Measurements from ENCODE around the gene ELOVL6. TPM values are rescaled to one million over a fixed set of nuclear protein-coding genes. Genes with fewer than 3 reads are reported as not detected.

Gene ELOVL6
- total and polyA plus RNA-seq, 7 donors: 1.2 to 43.6 (median 4.7) TPM

DNA sequence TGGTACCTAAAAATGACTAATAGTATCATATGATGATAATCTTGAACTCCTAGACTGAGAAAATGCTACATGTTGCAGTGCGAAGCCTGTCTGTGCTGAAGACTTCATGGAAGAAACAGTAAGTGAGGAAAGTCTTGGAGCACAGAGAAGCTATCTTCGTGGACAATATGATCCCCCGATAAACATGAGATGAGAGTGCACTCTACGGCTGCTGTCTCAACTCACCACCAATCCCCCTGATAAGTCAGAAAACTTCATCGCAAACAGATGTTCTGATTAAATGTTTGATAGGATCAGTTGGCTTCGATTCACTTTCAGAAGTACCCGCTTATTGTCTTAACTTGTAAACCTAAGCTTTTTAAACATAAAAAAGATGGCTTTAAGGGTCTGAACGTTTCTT, 130.2 kb downstream of the ELOVL6 start:
- intact Hi-C loops (cut with DNase I): no loop called here
- TF ChIP-seq POLR2A (IDR thresholded peaks at IDR 0.05): no peak
- TF ChIP-seq, protein P1, sequence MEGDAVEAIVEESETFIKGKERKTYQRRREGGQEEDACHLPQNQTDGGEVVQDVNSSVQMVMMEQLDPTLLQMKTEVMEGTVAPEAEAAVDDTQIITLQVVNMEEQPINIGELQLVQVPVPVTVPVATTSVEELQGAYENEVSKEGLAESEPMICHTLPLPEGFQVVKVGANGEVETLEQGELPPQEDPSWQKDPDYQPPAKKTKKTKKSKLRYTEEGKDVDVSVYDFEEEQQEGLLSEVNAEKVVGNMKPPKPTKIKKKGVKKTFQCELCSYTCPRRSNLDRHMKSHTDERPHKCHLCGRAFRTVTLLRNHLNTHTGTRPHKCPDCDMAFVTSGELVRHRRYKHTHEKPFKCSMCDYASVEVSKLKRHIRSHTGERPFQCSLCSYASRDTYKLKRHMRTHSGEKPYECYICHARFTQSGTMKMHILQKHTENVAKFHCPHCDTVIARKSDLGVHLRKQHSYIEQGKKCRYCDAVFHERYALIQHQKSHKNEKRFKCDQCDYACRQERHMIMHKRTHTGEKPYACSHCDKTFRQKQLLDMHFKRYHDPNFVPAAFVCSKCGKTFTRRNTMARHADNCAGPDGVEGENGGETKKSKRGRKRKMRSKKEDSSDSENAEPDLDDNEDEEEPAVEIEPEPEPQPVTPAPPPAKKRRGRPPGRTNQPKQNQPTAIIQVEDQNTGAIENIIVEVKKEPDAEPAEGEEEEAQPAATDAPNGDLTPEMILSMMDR (IDR thresholded peaks at IDR 0.05): no peak
- no peak for TF ChIP-seq POLR2AphosphoS5 (IDR thresholded peaks at IDR 0.05)
- TF ChIP-seq EP300 (IDR thresholded peaks at IDR 0.05): no peak

DNA sequence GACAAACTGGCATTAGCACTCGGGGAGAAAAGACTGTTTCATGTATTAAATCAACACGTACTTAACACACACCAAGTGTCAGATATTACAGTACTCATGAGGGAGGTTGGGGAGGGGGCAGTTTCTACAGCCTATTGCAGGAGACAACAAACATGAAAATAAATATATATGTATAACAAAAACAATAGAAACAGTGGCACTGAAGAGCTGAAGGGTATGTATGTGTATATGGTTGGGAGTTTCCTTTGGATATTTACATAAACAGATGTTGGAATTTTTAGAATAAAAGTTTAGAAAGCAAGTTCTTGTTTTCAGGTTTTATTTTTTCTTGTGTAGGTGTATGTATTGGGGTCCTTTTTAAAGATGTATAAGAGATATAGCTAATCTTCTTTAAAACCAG, 133.5 kb downstream of the ELOVL6 start:
- H3K4me3 ChIP-seq: no peak overlapping the region
- intact Hi-C loops (cut with DNase I): no loop called here
- H3K27me3 ChIP-seq: no peaks in the 10 kb centered on the region
- H3K9me3 ChIP-seq: no peaks in the 10 kb centered on the region
- WGBS, 2 donors: 88 to 89% methylated on average over 2 of the region's 2 CpGs
- no peaks in the 10 kb centered on the region for H3K4me1 ChIP-seq
- no peaks in the 10 kb centered on the region for H3K36me3 ChIP-seq
- TF ChIP-seq, protein P1 (IDR thresholded peaks at IDR 0.05): no peak
- no peak for TF ChIP-seq POLR2AphosphoS5 (IDR thresholded peaks at IDR 0.05)
- no peak for TF ChIP-seq EP300 (IDR thresholded peaks at IDR 0.05)
- TF ChIP-seq POLR2A (IDR thresholded peaks at IDR 0.05): no peak
- no peak for DNase-seq
- no peak overlapping the region for H3K27ac ChIP-seq

More for the DNA sequence above, 130.2 kb downstream of the ELOVL6 start:
- no peaks in the 10 kb centered on the region for H3K27me3 ChIP-seq
- no peak for DNase-seq
- no peak overlapping the region for H3K27ac ChIP-seq
- 90 to 94% methylated on average over 8 of the region's 8 CpGs for WGBS, 2 donors
- H3K4me3 ChIP-seq: no peak overlapping the region
- no peaks in the 10 kb centered on the region for H3K4me1 ChIP-seq
- no peaks in the 10 kb centered on the region for H3K36me3 ChIP-seq
- no peaks in the 10 kb centered on the region for H3K9me3 ChIP-seq

DNA sequence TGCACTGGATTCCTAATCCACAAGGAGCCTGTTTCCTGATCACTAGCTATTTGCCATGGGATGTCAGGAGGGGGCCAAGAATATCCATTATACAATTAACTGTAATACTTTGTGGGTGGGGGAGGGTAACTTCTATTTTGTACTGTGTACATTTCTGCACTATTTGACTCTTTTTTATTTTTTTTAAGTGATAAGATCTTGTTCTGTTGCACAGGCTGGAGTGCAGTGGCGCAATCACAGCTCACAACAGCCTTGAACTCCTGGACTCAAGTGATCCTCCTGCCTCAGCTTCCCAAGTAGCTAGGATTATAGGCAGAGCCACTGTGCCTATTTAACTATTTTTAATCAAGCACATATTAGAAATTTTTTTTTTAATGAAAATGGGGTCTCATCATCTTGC, 134.1 kb downstream of the ELOVL6 start:
- Histone ChIP-seq H3K9me3 (no peaks in the 10 kb centered on the region), H3K4me3 (no peak overlapping the region), H3K36me3 (no peaks in the 10 kb centered on the region), H3K4me1 (no peaks in the 10 kb centered on the region), H3K27ac (no peak overlapping the region), H3K27me3 (no peaks in the 10 kb centered on the region)
- no peak for DNase-seq
- intact Hi-C loops (cut with DNase I): no loop called here
- no peak for TF ChIP-seq POLR2AphosphoS5 (IDR thresholded peaks at IDR 0.05)
- no peak for TF ChIP-seq POLR2A (IDR thresholded peaks at IDR 0.05)
- no peak for TF ChIP-seq EP300 (IDR thresholded peaks at IDR 0.05)
- TF ChIP-seq, protein P1 (IDR thresholded peaks at IDR 0.05): no peak
- WGBS, 2 donors: 88 to 92% methylated on average over 1 of the region's 1 CpG

DNA sequence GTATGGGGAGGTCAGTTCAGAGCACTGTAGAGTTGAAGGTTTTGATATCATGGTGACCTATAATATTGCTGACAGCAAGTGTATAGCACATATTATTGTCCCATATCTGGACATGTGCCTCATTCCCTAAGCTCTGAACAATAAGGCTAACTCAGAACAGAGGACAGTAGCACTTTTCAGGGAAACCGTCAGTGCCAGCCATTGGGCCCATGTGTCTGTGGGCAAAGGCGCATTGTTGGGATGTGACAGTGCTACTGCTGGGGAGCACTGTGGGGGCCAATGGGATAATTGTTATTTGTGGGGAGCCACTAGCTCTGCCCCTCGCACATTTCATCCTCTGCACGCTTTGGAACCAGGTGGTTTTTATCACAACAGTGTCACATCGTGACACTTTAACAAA, 136.2 kb downstream of the ELOVL6 start:
- Histone ChIP-seq H3K27ac (no peak overlapping the region), H3K36me3 (no peaks in the 10 kb centered on the region), H3K4me1 (no peaks in the 10 kb centered on the region), H3K27me3 (no peaks in the 10 kb centered on the region), H3K9me3 (no peaks in the 10 kb centered on the region), H3K4me3 (no peak overlapping the region)
- 92 to 94% methylated on average over 5 of the region's 5 CpGs for WGBS, 2 donors
- intact Hi-C loops (cut with DNase I): no loop called here
- TF ChIP-seq, protein P1 (IDR thresholded peaks at IDR 0.05): no peak
- TF ChIP-seq EP300 (IDR thresholded peaks at IDR 0.05) (no peak), POLR2AphosphoS5 (IDR thresholded peaks at IDR 0.05) (no peak), POLR2A (IDR thresholded peaks at IDR 0.05) (no peak)
- no peak for DNase-seq

DNA sequence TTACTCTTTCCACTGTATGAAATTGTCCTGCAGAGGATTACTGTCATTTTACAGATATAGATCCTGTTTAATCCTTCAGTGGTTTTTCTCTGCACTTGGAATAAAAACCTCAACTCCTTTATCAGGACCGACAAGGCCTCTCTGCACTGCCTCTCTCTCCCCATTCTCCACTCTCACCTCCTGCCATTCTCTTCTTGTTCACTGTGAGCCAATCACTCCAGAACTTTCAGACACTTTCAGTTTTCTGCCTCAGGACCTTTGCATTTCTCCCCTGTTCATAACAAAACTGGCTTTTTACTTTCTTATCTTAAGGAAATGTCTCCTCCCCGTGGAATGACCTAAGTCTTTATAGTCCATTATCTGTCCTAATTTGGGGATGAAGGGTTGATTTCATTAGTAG, 137.3 kb downstream of the ELOVL6 start:
- intact Hi-C loops (cut with DNase I): no loop called here
- no peak for TF ChIP-seq POLR2AphosphoS5 (IDR thresholded peaks at IDR 0.05)
- TF ChIP-seq, protein P1 (IDR thresholded peaks at IDR 0.05): no peak
- TF ChIP-seq POLR2A (IDR thresholded peaks at IDR 0.05): no peak
- TF ChIP-seq EP300 (IDR thresholded peaks at IDR 0.05): no peak
- no peaks in the 10 kb centered on the region for H3K27me3 ChIP-seq
- H3K9me3 ChIP-seq: no peaks in the 10 kb centered on the region
- 64 to 73% methylated on average over 2 of the region's 2 CpGs for WGBS, 2 donors
- no peaks in the 10 kb centered on the region for H3K36me3 ChIP-seq
- no peak overlapping the region for H3K4me3 ChIP-seq
- H3K4me1 ChIP-seq: no peaks in the 10 kb centered on the region
- no peak for DNase-seq
- H3K27ac ChIP-seq: no peak overlapping the region
